Smooth muscle cell of bladder (primary cell): ENCODE results near the gene UNC93A. TPM values are rescaled to one million over a fixed set of nuclear protein-coding genes. Genes with fewer than 3 reads are reported as not detected.

Experiments used
- total RNA-seq: library from RNA; depleted of rRNA; stranded (reverse); fragments of >200 nt; gene quantifications from 2 replicates; pipeline ENCODE4 v1.2.3, GENCODE V29; 2014

Gene UNC93A
- total RNA-seq = not detected in 2 replicates

DNA sequence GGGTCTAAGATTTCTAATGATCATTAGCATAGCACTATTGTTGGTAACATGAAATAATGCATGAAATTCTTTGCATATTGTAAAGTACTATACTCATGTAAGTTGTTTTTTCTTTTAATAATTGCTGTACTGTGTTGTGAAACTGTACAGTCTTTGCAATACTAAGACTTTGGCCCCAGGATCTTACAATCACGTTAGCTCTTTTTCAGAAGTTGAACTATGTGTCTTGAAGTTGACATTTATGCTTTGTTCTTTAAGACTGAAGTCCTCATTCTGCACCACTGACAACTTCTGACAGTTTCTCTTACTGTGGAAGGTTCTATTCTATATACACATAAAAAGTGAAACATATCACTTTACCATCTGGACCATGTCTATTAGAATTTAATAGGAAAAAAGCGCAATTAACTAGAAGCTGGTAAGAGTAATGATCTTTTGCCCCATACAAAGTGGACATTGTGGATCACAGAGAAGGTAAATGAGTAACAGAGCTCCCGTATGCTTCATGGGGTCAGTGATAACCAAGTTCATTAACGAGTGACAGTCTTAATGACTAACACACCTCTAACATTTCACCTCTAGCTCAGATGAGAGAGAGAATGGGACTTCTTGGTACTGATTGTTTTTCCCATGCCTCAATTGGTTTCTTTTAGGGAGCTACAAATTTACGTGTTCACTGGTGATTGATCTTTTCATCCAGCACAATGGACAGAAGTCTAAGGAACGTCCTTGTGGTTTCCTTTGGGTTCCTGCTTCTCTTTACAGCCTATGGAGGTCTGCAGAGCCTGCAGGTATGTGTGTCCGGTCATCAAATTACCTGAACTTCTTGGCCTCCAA is at the start of gene UNC93A:
TSS of gene UNC93A (plus strand) at position 530 of the 837 bp plus-strand sequence. CDS start at position 705, 175 bp downstream.

Other genes with a start within 250 kb of the UNC93A start
- not detected in 2 replicates for gene CCR6, start 168.2 kb upstream of the UNC93A start, total RNA-seq
- not detected in 2 replicates for gene GPR31, start 133.3 kb upstream of the UNC93A start, total RNA-seq
- gene TTLL2, start 33.8 kb downstream of the UNC93A start, total RNA-seq = under 0.01 TPM in 1 of 2 replicates, not detected in the other